Measurements from ENCODE around the gene RBBP7. TPM values are rescaled to one million over a fixed set of nuclear protein-coding genes. Genes with fewer than 3 reads are reported as not detected.
"Not testable (repeated sequence)": the region's sequence is repeated elsewhere in the genome, so short reads cannot be mapped to it uniquely, and the experiment has no call there.

RBBP7 gene
- total and polyA plus RNA-seq, 2 of the 8 experiments (the other 6 are each of a cell fraction or from before 2014, with no cell fraction given) = 107 to 138 TPM

DNA sequence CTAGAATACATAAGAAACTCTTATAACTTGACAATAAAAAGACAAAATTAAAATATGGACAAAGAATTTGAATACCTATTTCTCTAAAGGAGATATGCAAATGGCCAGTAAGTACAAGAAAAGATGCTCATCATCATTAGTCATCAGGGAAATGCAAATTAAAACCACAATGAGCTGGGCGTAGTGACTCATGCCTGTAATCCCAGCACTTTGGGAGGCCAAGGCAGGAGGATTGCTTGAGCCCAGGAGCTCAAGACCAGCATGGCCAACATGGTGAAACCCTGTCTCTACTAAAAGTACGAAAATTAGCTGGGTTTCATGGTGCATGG is 14.1 kb downstream of the RBBP7 start:
- not testable (repeated sequence) for H3K79me1 ChIP-seq (ENCODE audit: low read depth, low read length); H2BK5ac ChIP-seq (ENCODE audit: low read depth, low read length); H3K27ac ChIP-seq (ENCODE audit: low read depth, low read length); H3K18ac ChIP-seq (ENCODE audit: extremely low read depth, low read length); H3K23me2 ChIP-seq (ENCODE audit: low read depth, low read length); H3K27me3 ChIP-seq (replicated peaks in 1 of 4; ENCODE audit: control insufficient read depth in 3 of 4, extremely low read depth in 1 of 4, insufficient read depth in 3 of 4, low read length in 3 of 4); H3K56ac ChIP-seq (replicated peaks; ENCODE audit: insufficient read length, low read depth, low read length); H2AFZ ChIP-seq (ENCODE audit: low read length); H3K23ac ChIP-seq (ENCODE audit: insufficient read length); H2BK15ac ChIP-seq (ENCODE audit: low read length); H4K5ac ChIP-seq (ENCODE audit: insufficient read length, low read depth, low read length); H3K14ac ChIP-seq (ENCODE audit: insufficient read length); H3K4ac ChIP-seq (replicated peaks; ENCODE audit: insufficient read length, low read depth, low read length); H3K4me2 ChIP-seq (ENCODE audit: insufficient read depth in 1 of 2, low read depth in 2 of 2, low read length in 2 of 2); H4K20me1 ChIP-seq (replicated peaks in 1 of 2; ENCODE audit: control insufficient read depth in 1 of 2, insufficient read depth in 2 of 2, low read length in 2 of 2); H3K4me1 ChIP-seq (replicated peaks in 1 of 4; ENCODE audit: control insufficient read depth in 3 of 4, insufficient read depth in 4 of 4, low read length in 3 of 4); H3K9me3 ChIP-seq (ENCODE audit: insufficient read depth in 2 of 2, low read depth in 1 of 2, low read length in 1 of 2); FAIRE-seq; H4K91ac ChIP-seq (replicated peaks; ENCODE audit: insufficient read length, low read length); H4K8ac ChIP-seq (ENCODE audit: extremely low read depth, insufficient read depth, low read length); H2BK12ac ChIP-seq (ENCODE audit: low read depth, low read length); H3K4me3 ChIP-seq (ENCODE audit: extremely low read depth in 1 of 4, insufficient read depth in 2 of 4, low read depth in 3 of 4, low read length in 4 of 4); H2BK20ac ChIP-seq (ENCODE audit: low read length); H2AK5ac ChIP-seq (ENCODE audit: low read depth, low read length); H2BK120ac ChIP-seq (replicated peaks; ENCODE audit: low read depth, low read length); DNase-seq (ENCODE audit: low read depth in 1 of 2, low spot score in 2 of 2); H3K9ac ChIP-seq (replicated peaks in 1 of 4; ENCODE audit: extremely low read depth in 1 of 4, low read depth in 3 of 4, low read length in 3 of 4)
- Histone ChIP-seq H3K36me3 (ENCODE audit: control insufficient read depth in 2 of 4, insufficient read depth in 4 of 4, low read length in 3 of 4) (peaks cover 2 to 68% (median 41%) of the 10 kb centered on the region in 4 experiments; a peak in 6 of 8 replicates), H3K79me2 (ENCODE audit: control insufficient read depth in 1 of 2, insufficient read depth in 2 of 2, low read length in 2 of 2) (peaks cover 0 to 41% of the 10 kb centered on the region in 2 experiments; a peak in 2 of 4 replicates)
- ChIA-PET POLR2A (ENCODE audit: partially characterized antibody) (interaction anchor here (0.7 to 1.5 kb wide), 5 partner anchors 10 to 15 kb away, joined by 3 to 5 read pairs (median 3); no protein-coding TSS in a partner anchor), CTCF (ENCODE audit: partially characterized antibody) (interaction anchor here (0.6 to 1.8 kb wide), 3 partner anchors 18 to 30 kb away, joined by 3 to 5 read pairs (median 3); no protein-coding TSS in a partner anchor)
- 94% methylated on average over 2 of the region's 2 CpGs; no CpG with 5 or more reads in 1 of the 2 experiments for WGBS, 2 experiments (ENCODE audit: extremely low coverage in 1 of 2, insufficient coverage in 1 of 2, insufficient read length in 1 of 2, insufficient replicate concordance in 2 of 2, low coverage in 1 of 2, low lambda C conversion rate in 2 of 2, missing lambda C conversion rate in 1 of 2)

All from H1 (cell line).